SK-N-SH treated with all-trans-retinoic acid at 6 μM for 48 hours (cell line): ENCODE results near the gene GCC2.

Experiments used
- BACH2 ChIP-seq: fragments of 250-450 bp; sonication (Bioruptor Pico); IDR thresholded peaks from 2 replicates; pipeline ENCODE4 v1.9.0; 2021; ENCODE audit warnings: mild to moderate bottlenecking, borderline replicate concordance
- CREB5 ChIP-seq: fragments of 250-450 bp; sonication (Bioruptor Pico); IDR thresholded peaks from 2 replicates; pipeline ENCODE4 v1.5.1; 2020; ENCODE audit warnings: low read depth, mild to moderate bottlenecking, moderate library complexity
- ISL1 ChIP-seq: fragments of 250-450 bp; sonication (Bioruptor Pico); IDR thresholded peaks from 2 replicates; pipeline ENCODE4 v2.1.2; 2022; ENCODE audit warnings: mild to moderate bottlenecking, moderate library complexity
- PPARA ChIP-seq: fragments of 250-450 bp; sonication (Bioruptor Pico); IDR thresholded peaks from 2 replicates; pipeline ENCODE4 v1.5.0; 2020; ENCODE audit warnings: mild to moderate bottlenecking, borderline replicate concordance
- RARB ChIP-seq: fragments of 250-450 bp; sonication (Bioruptor Pico); IDR thresholded peaks from 2 replicates; pipeline ENCODE4 v1.8.0; 2021; ENCODE audit warnings: mild to moderate bottlenecking, moderate library complexity
- TCF4 ChIP-seq: fragments of 250-450 bp; sonication (Bioruptor Pico); IDR thresholded peaks from 2 replicates; pipeline ENCODE4 v1.8.0; 2021; ENCODE audit warnings: mild to moderate bottlenecking, moderate library complexity, borderline replicate concordance
- ZFP30 ChIP-seq: fragments of 450-650 bp; formaldehyde crosslinking; IDR thresholded peaks from 2 replicates; pipeline ENCODE4 v1.5.0; 2022; ENCODE audit warnings: mild to moderate bottlenecking, moderate library complexity
- ZNF565 ChIP-seq: fragments of 450-650 bp; formaldehyde crosslinking; conservative IDR thresholded peaks from 2 replicates; pipeline ENCODE4 v1.5.0; 2020; ENCODE audit warnings: low read depth, mild to moderate bottlenecking, moderate library complexity
- ZNF70 ChIP-seq: fragments of 450-650 bp; formaldehyde crosslinking; IDR thresholded peaks from 2 replicates; pipeline ENCODE4 v1.5.0; 2020; ENCODE audit warnings: mild to moderate bottlenecking, moderate library complexity
- TF ChIP-seq, protein P1 (sequence below): fragments of 250-450 bp; sonication (Bioruptor Pico); IDR thresholded peaks from 2 replicates; pipeline ENCODE4 v1.8.0; 2021; ENCODE audit warnings: low read depth, mild to moderate bottlenecking, moderate library complexity, borderline replicate concordance
- TF ChIP-seq, protein P2 (sequence below): fragments of 250-450 bp; sonication (Bioruptor Pico); IDR thresholded peaks from 2 replicates; pipeline ENCODE4 v1.5.0; 2020; ENCODE audit warnings: mild to moderate bottlenecking, moderate library complexity

- TF ChIP-seq ZNF565 (no peak), ZFP30 (CRISPR knock-in tag) (no peak), ISL1 (CRISPR knock-in tag) (no peak), ZNF70 (CRISPR knock-in tag) (0 out of 2 replicates have a peak, but pooled peaks have one; percentile 14), CREB5 (0 out of 2 replicates have a peak, but pooled peaks have one; percentile 44), TCF4 (CRISPR knock-in tag) (no peak), RARB (CRISPR knock-in tag) (no peak), BACH2 (no peak), PPARA (CRISPR knock-in tag) (no peak)
- TF ChIP-seq, protein P1, sequence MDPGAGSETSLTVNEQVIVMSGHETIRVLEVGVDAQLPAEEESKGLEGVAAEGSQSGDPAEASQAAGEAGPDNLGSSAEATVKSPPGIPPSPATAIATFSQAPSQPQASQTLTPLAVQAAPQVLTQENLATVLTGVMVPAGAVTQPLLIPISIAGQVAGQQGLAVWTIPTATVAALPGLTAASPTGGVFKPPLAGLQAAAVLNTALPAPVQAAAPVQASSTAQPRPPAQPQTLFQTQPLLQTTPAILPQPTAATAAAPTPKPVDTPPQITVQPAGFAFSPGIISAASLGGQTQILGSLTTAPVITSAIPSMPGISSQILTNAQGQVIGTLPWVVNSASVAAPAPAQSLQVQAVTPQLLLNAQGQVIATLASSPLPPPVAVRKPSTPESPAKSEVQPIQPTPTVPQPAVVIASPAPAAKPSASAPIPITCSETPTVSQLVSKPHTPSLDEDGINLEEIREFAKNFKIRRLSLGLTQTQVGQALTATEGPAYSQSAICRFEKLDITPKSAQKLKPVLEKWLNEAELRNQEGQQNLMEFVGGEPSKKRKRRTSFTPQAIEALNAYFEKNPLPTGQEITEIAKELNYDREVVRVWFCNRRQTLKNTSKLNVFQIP (CRISPR knock-in tag): no peak
- TF ChIP-seq, protein P2, sequence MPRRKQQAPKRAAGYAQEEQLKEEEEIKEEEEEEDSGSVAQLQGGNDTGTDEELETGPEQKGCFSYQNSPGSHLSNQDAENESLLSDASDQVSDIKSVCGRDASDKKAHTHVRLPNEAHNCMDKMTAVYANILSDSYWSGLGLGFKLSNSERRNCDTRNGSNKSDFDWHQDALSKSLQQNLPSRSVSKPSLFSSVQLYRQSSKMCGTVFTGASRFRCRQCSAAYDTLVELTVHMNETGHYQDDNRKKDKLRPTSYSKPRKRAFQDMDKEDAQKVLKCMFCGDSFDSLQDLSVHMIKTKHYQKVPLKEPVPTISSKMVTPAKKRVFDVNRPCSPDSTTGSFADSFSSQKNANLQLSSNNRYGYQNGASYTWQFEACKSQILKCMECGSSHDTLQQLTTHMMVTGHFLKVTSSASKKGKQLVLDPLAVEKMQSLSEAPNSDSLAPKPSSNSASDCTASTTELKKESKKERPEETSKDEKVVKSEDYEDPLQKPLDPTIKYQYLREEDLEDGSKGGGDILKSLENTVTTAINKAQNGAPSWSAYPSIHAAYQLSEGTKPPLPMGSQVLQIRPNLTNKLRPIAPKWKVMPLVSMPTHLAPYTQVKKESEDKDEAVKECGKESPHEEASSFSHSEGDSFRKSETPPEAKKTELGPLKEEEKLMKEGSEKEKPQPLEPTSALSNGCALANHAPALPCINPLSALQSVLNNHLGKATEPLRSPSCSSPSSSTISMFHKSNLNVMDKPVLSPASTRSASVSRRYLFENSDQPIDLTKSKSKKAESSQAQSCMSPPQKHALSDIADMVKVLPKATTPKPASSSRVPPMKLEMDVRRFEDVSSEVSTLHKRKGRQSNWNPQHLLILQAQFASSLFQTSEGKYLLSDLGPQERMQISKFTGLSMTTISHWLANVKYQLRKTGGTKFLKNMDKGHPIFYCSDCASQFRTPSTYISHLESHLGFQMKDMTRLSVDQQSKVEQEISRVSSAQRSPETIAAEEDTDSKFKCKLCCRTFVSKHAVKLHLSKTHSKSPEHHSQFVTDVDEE: 0 out of 2 replicates have a peak, but pooled peaks have one; percentile 16
Observed at GRCh38 chr2:108533832-108534583, 85.0 kb downstream of the GCC2 start, which contains the start of gene LIMS1.
